GM18907 (cell line): ENCODE results near the gene WARS2.
A peak's percentile ranks its signal among the peaks of the same experiment; 100 is the strongest.

Source experiments
- ATAC-seq: cut with Tn5 transposase; IDR thresholded peaks from one replicate; pipeline ENCODE4 v1.9.1; 2021; ENCODE audit warnings: mild to moderate bottlenecking, moderate library complexity; ENCODE audit not compliant: unreplicated experiment

Gene WARS2

DNA sequence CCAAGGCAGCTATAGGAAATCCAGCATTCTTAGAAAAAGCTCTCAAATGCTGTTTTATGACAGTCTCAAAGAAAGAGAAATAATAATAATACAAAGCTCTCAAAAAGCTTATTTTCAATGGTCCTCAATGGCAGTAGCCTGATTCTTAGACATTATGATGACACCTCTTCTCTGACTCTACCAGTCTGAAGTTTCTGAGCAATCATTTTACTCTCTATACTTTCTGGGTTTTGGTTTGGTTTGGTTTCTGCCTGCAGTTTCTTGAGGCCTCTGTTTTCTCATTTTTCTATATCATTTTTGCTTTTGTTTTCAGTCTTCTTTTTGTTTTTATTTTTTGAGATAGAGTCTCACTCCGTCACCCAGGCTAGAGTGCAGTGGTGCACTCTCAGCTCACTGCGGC, 102.1 kb downstream of the WARS2 start:
- no peak for ATAC-seq

GRCh38 chr1:119034359-119034758, 106.1 kb downstream of the WARS2 start:
- ATAC-seq, result no peak

DNA sequence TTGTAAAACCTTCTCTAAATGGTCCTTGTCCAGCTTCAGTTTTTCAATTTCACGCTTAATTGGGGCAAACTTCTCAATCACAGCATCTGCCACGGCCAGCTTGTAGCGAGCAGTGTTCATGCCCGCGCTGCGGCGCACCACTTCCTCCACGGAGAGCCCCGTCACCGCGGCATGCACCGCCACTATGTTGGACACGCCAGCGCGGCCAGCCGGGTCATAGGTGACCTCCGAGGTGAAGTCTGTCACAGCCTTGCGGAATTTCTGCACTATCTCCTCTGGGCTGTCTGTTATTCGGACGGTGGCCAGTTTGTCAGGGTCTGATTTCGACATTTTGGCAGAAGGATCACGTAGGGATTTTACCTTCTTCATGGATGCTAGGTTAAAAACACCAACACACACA, 107.5 kb downstream of the WARS2 start:
- ATAC-seq, result no peak

DNA sequence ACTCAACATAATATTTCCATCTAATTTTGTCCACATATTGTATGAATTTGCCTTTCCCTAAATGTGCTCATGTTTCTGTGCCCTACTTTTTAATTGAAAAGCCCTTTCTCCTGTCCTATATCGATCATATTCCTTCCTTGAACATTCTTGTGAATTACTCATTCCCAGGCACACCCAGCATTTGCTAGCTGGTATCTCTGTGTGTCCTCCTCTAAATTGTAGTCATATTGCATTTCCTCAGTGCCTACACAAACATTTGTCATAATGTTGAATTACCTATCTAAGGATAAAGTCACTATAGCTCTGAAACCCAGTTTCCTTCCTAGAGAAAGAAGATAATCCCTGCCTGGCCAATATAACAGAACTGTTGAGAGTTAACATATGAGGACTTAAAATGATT, 112.7 kb downstream of the WARS2 start:
- no peak for ATAC-seq

GRCh38 chr1:119026956-119027355, 113.5 kb downstream of the WARS2 start:
- ATAC-seq, result no peak

DNA sequence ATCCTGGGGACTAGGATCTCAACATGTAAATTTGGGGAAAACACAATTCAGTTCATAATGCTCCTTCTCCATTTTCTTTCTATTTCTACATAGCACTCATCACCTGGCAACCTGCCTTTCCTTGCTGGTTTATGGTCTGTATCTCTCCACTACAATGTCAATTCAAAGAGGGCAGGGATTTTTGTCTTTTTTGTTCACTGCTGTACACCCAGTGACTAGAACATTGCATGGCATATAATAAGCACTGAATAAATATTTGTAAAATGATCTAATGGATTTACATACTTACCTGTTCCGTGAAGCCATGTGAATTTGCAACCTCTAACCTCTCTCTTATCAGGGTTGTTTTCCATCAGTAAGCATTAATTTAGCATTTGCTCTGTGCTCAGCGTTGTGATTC, 124.9 kb downstream of the WARS2 start:
- no peak for ATAC-seq

GRCh38 chr1:119012383-119012782, 128.1 kb downstream of the WARS2 start:
- ATAC-seq, result no peak

DNA sequence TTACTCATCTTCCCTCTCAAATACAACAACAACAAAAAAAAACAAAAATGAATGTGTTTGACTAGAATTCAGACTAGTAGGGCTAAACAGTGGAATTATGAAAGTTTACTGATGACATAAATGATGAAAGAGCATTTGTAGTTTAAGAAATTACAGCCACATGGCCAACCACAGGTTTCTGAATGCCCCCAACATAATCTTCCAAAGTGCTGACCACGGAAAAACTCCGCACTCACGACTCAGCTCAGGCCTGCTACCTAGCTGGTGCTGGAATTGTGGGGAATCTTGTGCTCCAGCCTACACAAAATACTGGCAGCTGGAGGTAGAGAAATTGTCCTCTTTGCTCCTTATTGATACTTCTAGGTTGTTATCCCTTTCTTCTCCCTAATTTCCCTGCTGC, 128.7 kb downstream of the WARS2 start:
- no peak for ATAC-seq

DNA sequence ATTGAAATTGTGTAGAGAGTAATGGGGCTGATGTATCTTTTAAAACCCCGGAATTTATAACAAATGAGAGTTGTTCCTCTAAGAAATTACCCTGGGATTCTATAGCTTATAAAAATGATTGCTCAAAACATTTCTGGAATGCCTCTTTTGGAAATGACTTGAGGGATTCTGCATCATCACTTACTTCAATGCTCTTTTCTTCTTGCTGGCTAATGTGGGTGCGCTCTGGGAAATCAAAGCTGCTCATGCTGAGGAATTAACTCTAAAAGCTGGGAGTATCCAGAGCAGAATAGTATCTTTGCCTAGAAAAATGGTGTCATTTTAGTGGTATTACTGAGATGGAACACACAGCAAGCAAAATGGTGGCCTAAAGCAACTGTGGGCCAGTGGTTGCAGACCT, 129.3 kb downstream of the WARS2 start:
- ATAC-seq, result no peak

GRCh38 chr1:119010201-119010600, 130.3 kb downstream of the WARS2 start:
- ATAC-seq, result no peak

- no peak for ATAC-seq
These were observed 131.2 kb downstream of the WARS2 start for GRCh38 chr1:119009312-119009655.

- ATAC-seq, result peak; percentile 77
These were observed 131.8 kb downstream of the WARS2 start for GRCh38 chr1:119008483-119009311.

DNA sequence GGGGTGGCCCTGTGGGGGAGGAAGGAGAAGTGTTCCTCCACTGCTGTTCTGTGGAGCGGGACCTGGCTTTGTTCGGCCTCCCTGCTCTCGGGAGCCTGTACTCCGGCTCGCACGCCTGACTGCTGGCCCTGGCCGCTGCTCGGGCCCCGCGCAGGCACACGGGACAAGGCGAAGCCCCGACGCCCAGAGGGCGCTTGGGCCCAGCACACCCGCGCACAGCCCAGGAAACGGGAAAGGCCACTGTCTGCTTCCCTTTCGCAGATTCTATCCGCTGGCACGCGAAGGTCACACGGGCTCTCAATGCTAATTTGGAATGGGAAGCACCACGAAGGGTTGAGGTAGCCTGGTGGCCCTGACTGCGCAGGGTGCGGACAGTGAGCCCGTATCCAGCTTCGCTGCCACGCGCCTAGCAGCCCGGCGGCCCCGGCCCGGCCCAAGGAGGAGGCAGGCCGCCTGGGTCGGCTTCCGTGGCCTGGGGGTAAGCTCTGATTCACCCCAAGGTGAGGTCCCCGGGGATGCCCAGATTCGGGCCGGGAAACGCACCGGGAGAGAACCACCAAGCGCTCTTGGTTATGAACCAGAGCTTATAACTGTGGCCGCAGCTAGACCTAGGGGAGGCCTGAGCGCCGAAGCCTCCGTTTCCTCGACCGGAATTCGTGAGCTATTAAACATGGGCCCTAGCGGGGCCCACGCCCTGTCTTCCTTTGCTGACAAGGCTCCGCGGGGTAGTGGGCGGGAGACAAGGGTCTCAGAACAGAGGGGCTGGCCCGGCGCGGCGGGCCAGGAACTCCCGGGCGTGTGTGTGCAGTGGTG, 132.6 kb downstream of the WARS2 start:
- ATAC-seq, result peak; percentile 10

DNA sequence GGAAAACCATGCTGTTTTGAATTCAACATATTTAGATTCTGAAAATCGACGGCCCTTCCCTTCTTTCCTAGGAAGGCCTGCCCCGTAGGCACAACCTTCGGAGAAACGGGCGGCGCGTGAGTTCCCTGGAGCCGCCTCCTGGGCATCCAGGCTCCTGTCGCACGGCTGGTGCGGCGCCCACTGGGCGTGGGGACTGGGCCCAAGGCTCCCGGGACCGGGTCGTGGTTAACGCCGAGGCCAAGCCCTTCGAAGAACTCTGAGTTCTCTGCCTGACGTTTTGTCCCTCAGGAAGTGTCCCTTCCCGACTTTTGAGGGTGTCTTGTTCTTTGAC, 133.1 kb downstream of the WARS2 start:
- no peak for ATAC-seq

- ATAC-seq, result no peak
These were observed 133.8 kb downstream of the WARS2 start for GRCh38 chr1:119006406-119007279.

DNA sequence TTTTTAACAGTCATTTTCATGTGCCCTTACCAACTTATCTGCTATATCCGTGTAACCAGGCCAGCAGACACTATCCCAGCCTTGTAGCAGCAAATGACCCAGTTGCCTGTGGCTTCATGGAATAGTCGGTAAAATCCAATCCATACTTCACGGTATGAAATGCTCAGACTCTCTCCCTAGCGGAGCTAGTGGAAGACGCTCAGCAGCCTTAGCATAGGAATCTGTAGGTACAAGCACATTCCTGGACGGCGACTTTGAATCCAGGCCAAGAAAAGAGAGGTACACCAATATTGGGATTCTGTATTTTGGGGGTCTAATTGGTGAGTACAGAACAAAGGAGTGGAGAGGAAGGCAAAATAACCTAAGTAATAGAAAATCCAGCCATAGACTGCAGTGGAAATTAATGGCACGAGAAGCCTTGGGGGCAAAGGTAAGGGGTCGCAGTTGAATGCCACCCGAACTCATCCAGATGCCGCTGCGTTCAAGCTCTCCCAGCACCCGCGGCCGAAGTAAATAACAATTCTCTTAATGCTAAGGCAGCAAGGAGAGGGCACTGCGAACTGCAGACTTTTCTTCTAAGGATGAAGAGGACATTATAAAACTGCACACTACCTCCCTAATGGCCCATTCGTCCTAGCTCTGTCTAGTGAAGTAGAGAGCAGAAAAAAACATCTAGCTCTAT, 134.6 kb downstream of the WARS2 start:
- no peak for ATAC-seq

GRCh38 chr1:119004781-119005180, 135.7 kb downstream of the WARS2 start:
- no peak for ATAC-seq

DNA sequence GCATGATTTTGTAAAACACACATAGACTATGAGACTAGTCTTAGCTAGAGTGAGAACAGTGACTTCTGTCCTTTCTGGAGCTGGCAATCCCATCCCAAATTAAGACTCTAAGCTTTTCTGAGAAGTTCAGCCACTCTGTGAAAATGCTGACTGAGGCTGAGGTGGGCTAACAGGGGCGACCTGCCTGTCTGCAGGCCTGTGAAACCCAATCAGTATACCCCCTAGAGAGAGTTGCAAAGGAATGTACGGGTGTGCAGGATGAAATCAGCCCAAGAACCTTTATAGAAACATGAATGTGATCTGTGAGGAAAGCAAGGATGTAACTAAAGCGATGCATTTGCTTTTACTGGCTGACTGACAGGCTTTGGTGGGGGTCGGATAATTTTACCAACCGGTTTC, 136.3 kb downstream of the WARS2 start:
- no peak for ATAC-seq

GRCh38 chr1:119003413-119004128, 136.9 kb downstream of the WARS2 start:
- no peak for ATAC-seq

GRCh38 chr1:119002028-119002686, 138.3 kb downstream of the WARS2 start:
- peak; percentile 15 for ATAC-seq
